ENCODE results near the gene KIF2A.

KIF2A gene

DNA sequence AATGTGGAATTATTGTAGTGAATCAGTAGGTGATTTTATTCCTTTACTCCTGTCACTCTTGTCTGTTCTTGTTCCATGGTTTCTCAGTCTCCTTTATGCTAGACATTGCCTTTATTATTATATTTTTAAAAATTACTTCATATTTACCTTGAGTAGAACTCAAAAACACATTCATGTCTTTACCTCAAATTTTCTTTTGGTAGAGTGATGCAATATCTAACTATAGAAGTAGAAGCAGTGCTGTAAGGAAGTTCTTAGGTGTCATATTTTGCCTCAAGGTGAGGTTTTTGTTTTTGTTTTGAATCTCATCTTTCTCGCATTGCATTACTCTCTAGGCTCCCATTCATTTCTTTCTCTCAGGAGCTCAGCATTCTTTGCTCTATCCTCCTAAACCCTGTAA is 118.8 kb downstream of the KIF2A start:
- Histone ChIP-seq H3K36me3 (ENCODE audit: insufficient read depth, low read length) (0 out of 2 replicates have a peak, but pooled peaks cover 7% of the 10 kb centered on the region), H3K79me2 (ENCODE audit: insufficient read depth, low read length) (peaks cover 98% of the 10 kb centered on the region)

DNA sequence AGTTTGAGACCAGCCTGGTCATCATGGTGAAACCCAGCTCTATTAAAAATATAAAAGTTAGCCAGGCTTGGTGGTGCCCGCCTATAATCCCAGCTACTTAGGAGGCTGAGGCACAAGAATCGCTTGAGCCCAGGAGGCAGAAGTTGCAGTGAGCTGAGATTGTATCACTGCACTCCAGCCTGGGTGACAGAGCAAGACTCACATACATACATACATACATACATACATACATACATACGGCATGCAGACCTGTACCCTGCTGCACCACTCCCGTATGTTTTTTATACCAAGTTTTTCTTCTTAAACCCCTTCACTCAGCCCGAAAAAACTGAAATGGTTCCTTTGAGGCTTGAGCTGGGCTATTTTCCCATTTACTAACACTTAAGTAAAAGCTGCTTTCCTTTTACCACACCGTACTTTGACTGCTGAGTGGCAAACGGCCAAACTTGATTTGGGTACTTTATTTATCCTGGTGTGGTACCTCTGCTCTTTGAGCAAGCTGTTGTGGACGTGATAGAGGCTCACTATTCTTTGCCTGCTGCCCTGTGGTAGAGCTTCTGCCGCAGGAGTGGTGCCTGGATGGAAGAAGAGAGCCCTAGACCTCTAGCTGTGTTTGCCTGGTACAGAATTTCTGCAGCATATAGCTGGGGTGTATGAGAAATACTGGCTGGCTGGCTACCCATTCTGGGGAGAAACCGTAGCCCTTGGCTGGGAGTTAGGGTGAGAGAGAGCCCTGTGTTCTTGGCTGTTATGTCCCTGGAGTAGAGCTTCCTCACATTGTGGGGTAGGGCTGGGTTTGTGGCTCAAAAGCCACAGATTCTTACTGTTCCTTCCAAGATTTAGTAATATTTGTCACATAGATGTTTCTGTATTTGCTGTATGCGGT is 126.0 kb downstream of the KIF2A start:
- Histone ChIP-seq H3K4me1 (ENCODE audit: insufficient read depth, low read length) (no peaks in the 10 kb centered on the region), H3K36me3 (ENCODE audit: insufficient read depth, low read length) (0 out of 2 replicates have a peak, but pooled peaks cover 3% of the 10 kb centered on the region), H3K27me3 (ENCODE audit: insufficient read depth, low read length, poor library complexity) (no peaks in the 10 kb centered on the region), H3K79me2 (ENCODE audit: insufficient read depth, low read length) (peaks cover 95% of the 10 kb centered on the region), H2AFZ (ENCODE audit: low read depth, low read length) (no peak overlapping the region), H3K9ac (ENCODE audit: low read depth, low read length) (no peak overlapping the region), H3K9me3 (ENCODE audit: insufficient read depth, low read length, severe bottlenecking) (no peaks in the 10 kb centered on the region), H4K20me1 (ENCODE audit: insufficient read depth, low read length) (peaks cover 69% of the 10 kb centered on the region), H3K4me3 (ENCODE audit: low read depth in 1 of 2, low read length in 2 of 2) (no peak overlapping the region), H3K27ac (ENCODE audit: low read length) (no peak overlapping the region), H3K4me2 (ENCODE audit: insufficient read depth, low read length) (no peak overlapping the region)
- ATAC-seq (ENCODE audit: insufficient read depth, low read depth) (no peak), DNase-seq (no peak)
- no peak for TF ChIP-seq EZH2 (IDR thresholded peaks at IDR 0.05; ENCODE audit: borderline replicate concordance, low read depth, low read length, severe bottlenecking)
- TF ChIP-seq, protein P1, sequence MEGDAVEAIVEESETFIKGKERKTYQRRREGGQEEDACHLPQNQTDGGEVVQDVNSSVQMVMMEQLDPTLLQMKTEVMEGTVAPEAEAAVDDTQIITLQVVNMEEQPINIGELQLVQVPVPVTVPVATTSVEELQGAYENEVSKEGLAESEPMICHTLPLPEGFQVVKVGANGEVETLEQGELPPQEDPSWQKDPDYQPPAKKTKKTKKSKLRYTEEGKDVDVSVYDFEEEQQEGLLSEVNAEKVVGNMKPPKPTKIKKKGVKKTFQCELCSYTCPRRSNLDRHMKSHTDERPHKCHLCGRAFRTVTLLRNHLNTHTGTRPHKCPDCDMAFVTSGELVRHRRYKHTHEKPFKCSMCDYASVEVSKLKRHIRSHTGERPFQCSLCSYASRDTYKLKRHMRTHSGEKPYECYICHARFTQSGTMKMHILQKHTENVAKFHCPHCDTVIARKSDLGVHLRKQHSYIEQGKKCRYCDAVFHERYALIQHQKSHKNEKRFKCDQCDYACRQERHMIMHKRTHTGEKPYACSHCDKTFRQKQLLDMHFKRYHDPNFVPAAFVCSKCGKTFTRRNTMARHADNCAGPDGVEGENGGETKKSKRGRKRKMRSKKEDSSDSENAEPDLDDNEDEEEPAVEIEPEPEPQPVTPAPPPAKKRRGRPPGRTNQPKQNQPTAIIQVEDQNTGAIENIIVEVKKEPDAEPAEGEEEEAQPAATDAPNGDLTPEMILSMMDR (IDR thresholded peaks at IDR 0.05; ENCODE audit: borderline replicate concordance, extremely low read depth, low read length, poor library complexity, severe bottlenecking) = no peak

More for the DNA sequence above, 118.8 kb downstream of the KIF2A start:
- H3K9me3 ChIP-seq (ENCODE audit: insufficient read depth, low read length, severe bottlenecking) = no peaks in the 10 kb centered on the region
- H3K4me2 ChIP-seq (ENCODE audit: insufficient read depth, low read length) = no peak overlapping the region
- no peak overlapping the region for H2AFZ ChIP-seq (ENCODE audit: low read depth, low read length)
- DNase-seq (no peak), ATAC-seq (ENCODE audit: insufficient read depth, low read depth) (no peak)
- no peaks in the 10 kb centered on the region for H3K4me1 ChIP-seq (ENCODE audit: insufficient read depth, low read length)
- H3K4me3 ChIP-seq (ENCODE audit: low read depth in 1 of 2, low read length in 2 of 2) = no peak overlapping the region
- peaks cover 43% of the 10 kb centered on the region for H4K20me1 ChIP-seq (ENCODE audit: insufficient read depth, low read length)
- no peaks in the 10 kb centered on the region for H3K27me3 ChIP-seq (ENCODE audit: insufficient read depth, low read length, poor library complexity)
- TF ChIP-seq EZH2 (IDR thresholded peaks at IDR 0.05; ENCODE audit: borderline replicate concordance, low read depth, low read length, severe bottlenecking) = no peak
- TF ChIP-seq, protein P1 (IDR thresholded peaks at IDR 0.05; ENCODE audit: borderline replicate concordance, extremely low read depth, low read length, poor library complexity, severe bottlenecking) = no peak
- no peak overlapping the region for H3K27ac ChIP-seq (ENCODE audit: low read length)
- no peak overlapping the region for H3K9ac ChIP-seq (ENCODE audit: low read depth, low read length)

DNA sequence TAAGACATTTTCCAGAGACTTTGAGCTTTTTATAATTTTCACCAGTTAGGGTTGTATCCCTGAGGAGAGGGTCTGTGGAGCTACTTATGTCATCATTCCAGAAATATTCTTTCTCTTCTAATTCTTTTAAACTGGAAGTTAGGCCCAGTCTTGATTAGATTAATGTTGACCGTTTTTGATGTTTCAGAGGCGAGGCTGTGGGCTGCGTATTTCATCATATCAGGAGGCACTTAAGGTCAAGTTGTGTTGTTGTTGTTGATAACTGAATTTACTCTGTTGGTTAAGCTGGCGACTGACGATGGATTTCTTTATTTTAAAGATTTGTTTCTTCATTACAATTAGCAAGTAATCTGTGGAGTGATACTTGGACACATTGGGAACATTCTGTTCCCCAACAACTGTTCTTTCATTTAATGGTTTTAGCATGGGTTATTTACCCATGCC is 126.6 kb downstream of the KIF2A start:
- H3K4me2 ChIP-seq (ENCODE audit: insufficient read depth, low read length) = no peak overlapping the region
- H3K4me1 ChIP-seq (ENCODE audit: insufficient read depth, low read length) = no peaks in the 10 kb centered on the region
- no peaks in the 10 kb centered on the region for H3K9me3 ChIP-seq (ENCODE audit: insufficient read depth, low read length, severe bottlenecking)
- peaks cover 64% of the 10 kb centered on the region for H4K20me1 ChIP-seq (ENCODE audit: insufficient read depth, low read length)
- DNase-seq (no peak), ATAC-seq (ENCODE audit: insufficient read depth, low read depth) (no peak)
- H3K36me3 ChIP-seq (ENCODE audit: insufficient read depth, low read length) = no peaks in the 10 kb centered on the region
- H3K9ac ChIP-seq (ENCODE audit: low read depth, low read length) = no peak overlapping the region
- TF ChIP-seq EZH2 (IDR thresholded peaks at IDR 0.05; ENCODE audit: borderline replicate concordance, low read depth, low read length, severe bottlenecking) = no peak
- TF ChIP-seq, protein P1 (IDR thresholded peaks at IDR 0.05; ENCODE audit: borderline replicate concordance, extremely low read depth, low read length, poor library complexity, severe bottlenecking) = no peak
- peaks cover 93% of the 10 kb centered on the region for H3K79me2 ChIP-seq (ENCODE audit: insufficient read depth, low read length)
- H3K4me3 ChIP-seq (ENCODE audit: low read depth in 1 of 2, low read length in 2 of 2) = no peak overlapping the region
- no peaks in the 10 kb centered on the region for H3K27me3 ChIP-seq (ENCODE audit: insufficient read depth, low read length, poor library complexity)
- H2AFZ ChIP-seq (ENCODE audit: low read depth, low read length) = no peak overlapping the region
- H3K27ac ChIP-seq (ENCODE audit: low read length) = no peak overlapping the region
